Measurements from ENCODE around the gene DPYD.

DNA sequence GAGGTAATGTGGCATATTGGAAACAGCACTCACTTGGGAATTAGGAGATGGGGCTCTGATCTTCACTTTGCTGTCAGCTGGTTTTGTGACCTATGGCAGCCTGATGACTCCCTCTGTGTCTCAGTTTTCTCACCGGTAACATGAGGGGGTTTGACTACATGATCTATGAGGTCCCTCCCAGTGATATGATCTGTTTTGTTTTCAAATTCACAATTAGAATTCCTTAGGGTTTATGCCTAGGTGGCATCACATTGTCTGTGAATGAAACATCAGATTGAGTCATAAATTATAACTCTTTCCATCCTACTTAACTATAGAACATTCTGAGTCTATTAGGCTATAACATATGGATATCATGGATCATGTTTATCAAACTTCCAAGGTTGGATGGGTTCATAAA is 812.7 kb downstream of the DPYD start:
- TF ChIP-seq, protein P1, sequence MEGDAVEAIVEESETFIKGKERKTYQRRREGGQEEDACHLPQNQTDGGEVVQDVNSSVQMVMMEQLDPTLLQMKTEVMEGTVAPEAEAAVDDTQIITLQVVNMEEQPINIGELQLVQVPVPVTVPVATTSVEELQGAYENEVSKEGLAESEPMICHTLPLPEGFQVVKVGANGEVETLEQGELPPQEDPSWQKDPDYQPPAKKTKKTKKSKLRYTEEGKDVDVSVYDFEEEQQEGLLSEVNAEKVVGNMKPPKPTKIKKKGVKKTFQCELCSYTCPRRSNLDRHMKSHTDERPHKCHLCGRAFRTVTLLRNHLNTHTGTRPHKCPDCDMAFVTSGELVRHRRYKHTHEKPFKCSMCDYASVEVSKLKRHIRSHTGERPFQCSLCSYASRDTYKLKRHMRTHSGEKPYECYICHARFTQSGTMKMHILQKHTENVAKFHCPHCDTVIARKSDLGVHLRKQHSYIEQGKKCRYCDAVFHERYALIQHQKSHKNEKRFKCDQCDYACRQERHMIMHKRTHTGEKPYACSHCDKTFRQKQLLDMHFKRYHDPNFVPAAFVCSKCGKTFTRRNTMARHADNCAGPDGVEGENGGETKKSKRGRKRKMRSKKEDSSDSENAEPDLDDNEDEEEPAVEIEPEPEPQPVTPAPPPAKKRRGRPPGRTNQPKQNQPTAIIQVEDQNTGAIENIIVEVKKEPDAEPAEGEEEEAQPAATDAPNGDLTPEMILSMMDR (IDR thresholded peaks at IDR 0.05; ENCODE audit: insufficient read depth, low read length, poor library complexity, severe bottlenecking) = no peak
- TF ChIP-seq EZH2phosphoT487 (conservative IDR thresholded peaks at IDR 0.05; ENCODE audit: low read length) = no peak

Measured in SU-DHL-6 (cell line).